ENCODE measurements around the gene GRM7.

GRM7 gene

DNA sequence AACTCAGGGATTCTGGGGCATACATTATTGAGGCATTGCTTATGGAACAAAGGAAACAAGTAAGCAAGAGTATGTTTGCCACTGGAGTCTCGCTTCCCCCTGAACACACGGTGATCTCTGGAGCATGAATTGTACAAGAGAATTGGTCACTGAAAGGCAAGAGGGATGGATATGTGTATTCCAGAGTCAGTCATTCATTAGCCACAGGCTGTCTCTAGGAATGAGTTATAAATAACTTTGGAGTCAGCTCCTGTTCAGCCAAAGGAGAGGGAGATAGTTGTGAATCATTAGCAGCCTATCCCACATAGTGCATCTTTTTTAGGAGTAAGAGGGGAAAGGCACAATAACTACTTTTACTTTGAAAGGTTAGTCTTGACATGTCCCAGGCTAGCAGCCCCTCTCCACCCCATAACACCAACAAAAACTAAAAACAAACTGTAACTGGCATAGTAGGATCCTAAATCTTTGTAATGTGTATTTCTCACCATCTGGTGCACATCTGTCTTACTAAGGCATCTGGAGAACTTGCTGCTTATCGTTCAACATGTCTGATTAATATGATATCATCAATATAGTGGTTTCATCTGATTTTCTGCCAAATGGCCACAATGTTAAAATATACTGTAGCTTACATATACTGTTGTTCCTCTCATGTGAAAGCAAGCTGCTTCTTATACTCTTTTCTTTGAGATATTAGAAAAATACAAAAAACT is 462.2 kb downstream of the GRM7 start:
- no peak for DNase-seq

- DNase-seq = no peak
Observed at GRCh38 chr3:7328339-7328738, 467.4 kb downstream of the GRM7 start.

- no peak for DNase-seq
Observed at GRCh38 chr3:7332696-7333095, 471.8 kb downstream of the GRM7 start.

- no peak for DNase-seq
Observed at GRCh38 chr3:7333125-7333524, 472.2 kb downstream of the GRM7 start.

GRCh38 chr3:7340795-7341194 is 479.9 kb downstream of the GRM7 start:
- no peak for DNase-seq

DNA sequence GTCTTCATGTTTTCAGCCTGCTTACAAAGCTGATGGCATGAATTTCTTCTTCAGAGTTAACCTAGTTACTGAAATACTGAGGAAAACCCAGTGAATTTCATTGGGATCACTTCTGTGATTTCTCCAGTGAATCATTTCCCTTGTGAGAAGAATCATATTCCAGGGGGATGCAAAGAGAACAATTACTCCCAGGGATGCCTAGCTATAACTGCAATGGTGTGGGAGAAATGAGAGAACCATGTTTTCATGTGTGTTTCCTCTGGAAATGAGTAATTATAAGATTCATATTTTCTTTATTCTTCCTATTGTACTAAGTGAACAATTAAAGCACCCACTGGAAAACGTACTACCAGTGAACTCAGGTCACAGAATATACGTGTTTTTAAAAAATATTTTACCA is 485.4 kb downstream of the GRM7 start:
- DNase-seq = no peak

GRCh38 chr3:7357101-7357500 is 496.2 kb downstream of the GRM7 start:
- DNase-seq = no peak

DNA sequence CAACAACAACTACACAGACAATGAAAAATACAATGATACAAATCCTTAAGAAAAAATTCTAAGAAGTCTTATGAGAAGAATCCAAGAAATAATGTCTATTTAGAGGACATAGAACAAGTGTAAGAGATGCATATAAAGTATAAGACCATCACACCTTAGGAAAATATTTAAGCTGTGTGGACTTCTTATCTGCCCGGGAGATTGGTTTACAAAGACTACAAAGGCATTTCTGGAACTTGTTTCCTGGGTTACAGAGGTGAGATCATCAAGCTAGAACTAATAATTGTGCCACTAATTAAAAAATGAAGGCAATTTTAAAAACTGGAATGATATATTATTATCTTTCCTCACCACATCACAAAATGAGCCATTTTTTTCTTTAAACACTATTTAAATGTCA is 507.1 kb downstream of the GRM7 start:
- no peak for DNase-seq

GRCh38 chr3:7368597-7368996 is 507.7 kb downstream of the GRM7 start:
- no peak for DNase-seq

DNA sequence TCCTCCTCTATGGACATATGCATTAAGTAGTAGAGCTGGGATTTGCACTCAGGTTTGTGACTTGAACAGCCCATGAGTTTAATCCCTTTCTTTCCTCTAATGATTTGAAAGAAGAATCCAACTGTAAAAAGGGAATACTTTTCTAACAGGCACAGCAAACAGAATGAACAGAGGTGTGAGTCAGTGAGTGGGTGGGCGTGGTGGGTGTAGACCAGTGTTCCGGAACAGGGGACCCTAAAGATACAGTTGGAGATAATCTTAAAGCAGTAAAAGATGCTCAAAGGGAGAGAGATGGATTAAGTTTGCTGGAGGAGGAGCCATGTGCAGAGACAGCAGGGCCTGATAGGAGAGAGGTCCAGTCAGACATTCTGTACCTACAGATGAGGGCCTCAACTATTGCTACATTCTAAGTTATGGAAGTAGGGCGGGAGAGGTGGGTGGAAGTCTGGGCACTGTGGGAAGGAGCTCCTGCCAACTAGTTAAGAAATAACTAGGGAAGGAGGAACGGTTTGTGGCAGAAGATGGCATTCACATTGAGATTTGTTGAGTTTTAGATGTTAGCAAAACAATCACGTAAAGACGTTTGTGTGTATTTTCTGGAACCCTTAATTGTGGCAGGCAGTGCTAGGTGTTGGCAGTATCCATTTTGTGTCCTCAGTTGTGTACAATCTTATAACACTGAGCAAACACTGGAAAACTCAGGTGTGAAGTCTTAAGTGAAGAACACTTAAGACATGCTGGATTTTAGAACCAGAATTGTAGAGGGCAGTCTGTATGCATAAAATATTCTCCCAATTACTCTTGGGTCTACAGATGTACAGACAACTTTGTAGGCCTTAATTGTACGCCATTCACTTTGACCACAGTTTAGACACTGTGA is 511.0 kb downstream of the GRM7 start:
- DNase-seq = no peak

DNA sequence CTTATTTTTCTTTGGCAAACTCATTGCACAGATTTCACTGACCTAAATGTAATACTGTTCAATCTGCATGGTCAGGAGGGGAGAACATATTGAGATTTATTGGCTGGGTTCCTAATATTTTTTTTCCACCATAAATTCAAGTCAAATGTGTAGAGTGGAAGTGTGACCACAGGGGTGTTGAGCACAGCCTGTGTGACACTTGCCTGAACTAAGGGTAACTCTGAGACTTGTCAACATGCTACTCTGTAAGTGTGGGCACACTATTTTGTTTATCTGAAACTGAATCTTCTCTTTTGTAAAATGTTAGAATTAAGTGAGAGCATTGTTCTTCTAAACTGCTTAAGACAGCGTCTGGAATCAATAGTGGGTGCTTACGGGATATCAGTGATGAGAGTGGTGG is 516.2 kb downstream of the GRM7 start:
- no peak for DNase-seq

DNA sequence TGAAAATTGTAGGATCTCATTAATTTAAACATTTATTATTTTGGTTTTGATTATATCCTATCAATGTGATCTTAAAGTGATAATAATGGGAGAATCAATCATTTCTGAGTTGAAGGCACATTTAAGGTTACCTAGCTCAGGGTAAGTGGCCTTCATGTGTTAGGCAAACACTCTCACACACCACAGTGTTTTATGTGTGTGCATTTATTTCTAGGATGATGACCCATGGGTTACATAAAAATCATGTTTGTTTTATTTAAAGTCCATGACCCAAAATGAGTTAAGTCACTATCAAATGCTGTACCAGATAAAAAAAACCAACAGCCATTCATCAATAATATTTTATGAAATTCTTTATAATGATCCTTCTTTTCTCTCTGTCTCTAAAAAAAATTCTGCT is 520.8 kb downstream of the GRM7 start:
- no peak for DNase-seq

GRCh38 chr3:7382293-7383010 is 521.5 kb downstream of the GRM7 start:
- DNase-seq = no peak

GRCh38 chr3:7385635-7386034 is 524.7 kb downstream of the GRM7 start:
- DNase-seq = no peak

DNA sequence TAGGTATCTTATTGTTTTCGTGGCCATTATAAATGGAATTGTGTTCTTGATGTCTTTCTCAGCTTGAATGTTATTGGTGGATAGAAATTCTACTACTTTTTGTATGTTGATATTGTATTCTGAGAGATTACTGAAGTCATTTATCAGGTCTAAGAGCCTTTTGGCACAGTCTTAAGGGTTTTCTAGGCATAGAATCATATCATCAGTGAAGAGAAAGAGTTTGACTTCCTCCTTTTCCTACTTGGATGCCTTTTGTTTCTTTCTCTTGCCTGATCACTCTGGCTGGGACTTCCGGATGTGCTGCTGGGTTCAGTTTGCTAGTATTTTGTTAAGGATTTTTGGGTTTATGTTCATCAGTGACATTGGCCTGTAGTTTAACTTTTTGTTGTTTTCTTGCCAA is 527.1 kb downstream of the GRM7 start:
- no peak for DNase-seq

DNA sequence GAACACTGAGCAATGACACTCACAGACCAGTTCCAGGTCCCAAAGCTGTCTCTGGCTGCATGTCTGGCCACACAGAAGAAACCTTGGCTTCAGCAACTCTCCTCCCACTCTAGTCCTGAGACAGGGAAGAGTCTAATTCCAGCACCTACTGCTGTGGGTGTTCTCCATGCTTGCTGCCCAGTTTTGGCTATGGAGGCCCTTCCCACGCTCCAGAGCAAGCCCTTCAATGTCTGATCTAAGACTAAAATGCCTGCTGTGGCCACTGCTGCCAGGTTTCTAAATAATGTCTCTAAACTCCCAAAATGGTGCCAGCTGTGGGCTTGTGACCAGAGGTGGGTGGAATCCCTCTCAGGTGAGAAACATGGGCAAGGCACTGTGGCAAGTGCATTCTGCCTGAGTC is 531.3 kb downstream of the GRM7 start:
- DNase-seq = no peak

- DNase-seq = no peak
Observed at GRCh38 chr3:7393944-7394605, 533.2 kb downstream of the GRM7 start.

DNA sequence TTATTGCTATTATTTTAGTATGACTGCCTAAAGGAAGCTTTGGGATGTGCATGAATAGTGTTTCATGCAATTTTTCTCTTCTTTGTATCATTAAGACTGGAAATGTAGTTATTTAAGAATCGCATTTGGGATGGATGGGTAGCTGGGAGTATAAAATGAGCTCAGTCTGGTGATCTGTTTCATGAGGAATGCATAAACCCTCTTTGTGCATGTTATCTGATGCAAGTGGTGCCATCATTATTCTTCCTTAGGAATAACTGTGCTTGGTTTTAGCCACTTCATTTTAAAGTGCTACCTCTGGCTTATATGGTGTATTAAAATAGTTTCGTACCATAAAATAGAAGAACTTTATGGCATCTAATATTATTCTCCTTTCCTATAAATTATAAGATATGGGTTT is 535.6 kb downstream of the GRM7 start:
- no peak for DNase-seq

GRCh38 chr3:7397097-7397496 is 536.2 kb downstream of the GRM7 start:
- DNase-seq = no peak

DNA sequence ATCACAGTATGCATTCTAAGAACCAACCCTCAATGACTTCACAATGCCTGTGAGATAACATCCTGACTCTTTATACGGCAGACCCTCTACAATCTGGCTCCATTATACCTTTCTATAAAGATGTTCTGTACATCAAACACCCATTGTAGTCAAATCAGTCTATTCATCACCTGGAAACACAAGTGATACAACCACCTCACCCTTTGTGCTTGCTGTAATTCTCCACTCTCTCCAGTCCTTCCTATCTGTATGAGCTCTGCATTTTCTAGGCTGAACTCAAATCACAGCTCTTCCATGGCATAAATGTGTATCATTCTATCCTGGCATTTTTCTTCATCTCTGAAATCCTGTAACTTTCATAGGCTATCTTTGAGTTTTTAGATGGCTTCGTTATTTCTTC is 539.4 kb downstream of the GRM7 start:
- DNase-seq = no peak

DNA sequence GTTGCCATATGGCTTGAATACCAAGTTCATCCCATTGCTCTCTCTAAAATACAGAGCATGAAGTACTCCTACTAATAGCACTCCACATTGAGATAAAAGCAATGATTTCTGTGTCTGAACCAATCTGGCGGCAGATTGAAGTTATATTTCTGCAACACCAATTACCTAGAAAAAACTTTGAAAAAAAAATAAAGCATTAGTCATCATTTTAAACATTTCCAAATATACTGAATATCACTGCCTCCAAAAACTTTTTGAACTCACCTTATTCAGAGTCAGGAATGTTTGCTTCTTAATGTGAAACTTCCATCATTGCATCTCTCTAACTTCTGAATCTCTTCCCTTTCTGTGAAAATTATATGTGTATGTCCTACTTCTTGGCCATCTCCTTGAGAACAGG is 540.5 kb downstream of the GRM7 start:
- no peak for DNase-seq

- no peak for DNase-seq
Observed at GRCh38 chr3:7407107-7407506, 546.2 kb downstream of the GRM7 start.

DNA sequence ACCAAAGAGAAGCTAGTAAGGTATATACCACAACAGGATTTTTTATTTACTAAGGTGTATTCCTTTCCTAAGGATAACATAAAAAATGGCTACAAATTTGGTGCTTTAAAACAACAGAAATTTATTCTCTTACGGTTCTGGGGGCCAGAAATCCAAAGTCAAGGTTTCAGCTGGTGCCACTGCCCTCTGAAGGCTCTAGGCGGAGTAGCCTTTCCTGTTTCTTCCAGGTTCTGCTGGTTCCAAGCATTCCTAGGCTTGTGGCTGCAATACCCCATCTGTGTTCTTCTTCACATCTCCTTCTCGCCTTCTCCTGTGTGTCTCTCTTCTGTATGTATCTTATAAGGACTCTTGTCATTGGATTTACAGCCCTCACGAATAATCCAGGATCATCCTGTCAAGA is 549.9 kb downstream of the GRM7 start:
- no peak for DNase-seq

Measured in SHP77 (cell line).